GM23338 (cell line): ENCODE measurements around the gene ABHD6. TPM values are rescaled to one million over a fixed set of nuclear protein-coding genes. Genes with fewer than 3 reads are reported as not detected.

Experiments
- ATAC-seq: fragments of 200-7000 bp; cut with Tn5 transposase; 3 replicates; pipeline ENCODE4 v1.9.1; 2020
- DNase-seq: peaks from one replicate; pipeline ENCODE4 v3.0.0-alpha.2; 2015; ENCODE audit warnings: low spot score
- H2AFZ ChIP-seq: fragments of 200-600 bp; sonication (generic); 2 replicates; pipeline ENCODE4 v1.8.0; 2016; ENCODE audit warnings: antibody characterized with exemption, mild to moderate bottlenecking, moderate library complexity
- H3F3A ChIP-seq: fragments of 200-600 bp; sonication (generic); replicated peaks from 2 replicates; pipeline ENCODE4 v1.8.0; 2017; ENCODE audit warnings: antibody characterized with exemption, mixed run types, low read depth
- H3K27ac ChIP-seq: fragments of 200-600 bp; sonication (generic); 2 replicates; pipeline ENCODE4 v1.6.1; 2016; ENCODE audit warnings: low read depth
- H3K27me3 ChIP-seq: fragments of 200-600 bp; sonication (generic); 2 replicates; pipeline ENCODE4 v1.8.0; 2016; ENCODE audit warnings: mild to moderate bottlenecking, mixed run types, moderate library complexity; ENCODE audit not compliant: insufficient read depth
- H3K36me3 ChIP-seq: fragments of 200-600 bp; sonication (generic); 2 replicates; pipeline ENCODE4 v1.8.0; 2016; ENCODE audit warnings: mild to moderate bottlenecking; ENCODE audit not compliant: insufficient read depth
- H3K4me1 ChIP-seq: fragments of 200-600 bp; sonication (generic); 2 replicates; pipeline ENCODE4 v1.8.0; 2016; ENCODE audit warnings: mild to moderate bottlenecking, moderate library complexity; ENCODE audit not compliant: insufficient read depth
- H3K4me2 ChIP-seq: fragments of 200-600 bp; sonication (generic); 2 replicates; pipeline ENCODE4 v1.7.1; 2017; ENCODE audit warnings: mixed run types
- H3K4me3 ChIP-seq: fragments of 200-600 bp; sonication (generic); 2 replicates; pipeline ENCODE4 v1.6.1; 2016; ENCODE audit warnings: mixed run types
- H3K79me2 ChIP-seq: fragments of 200-600 bp; sonication (generic); replicated peaks from 2 replicates; pipeline ENCODE4 v1.8.0; 2017; ENCODE audit warnings: mild to moderate bottlenecking; ENCODE audit not compliant: insufficient read depth
- H3K9me2 ChIP-seq: fragments of 200-600 bp; sonication (generic); 2 replicates; pipeline ENCODE4 v1.8.0; 2017; ENCODE audit not compliant: insufficient read depth
- H4K20me1 ChIP-seq: fragments of 200-600 bp; sonication (generic); replicated peaks from 2 replicates; pipeline ENCODE4 v1.8.0; 2017; ENCODE audit warnings: mild to moderate bottlenecking; ENCODE audit not compliant: insufficient read depth
- H3K27ac Mint-ChIP-seq: 2 replicates; pipeline ENCODE4 v1.8.0; 2020; ENCODE audit warnings: inconsistent platforms, mild to moderate bottlenecking, moderate library complexity, mixed read lengths
- H3K27me3 Mint-ChIP-seq: 3 replicates; pipeline ENCODE4 v1.8.0; 2022; ENCODE audit warnings: low read depth, mild to moderate bottlenecking, moderate library complexity, mixed read lengths, inconsistent platforms; ENCODE audit not compliant: insufficient read depth, poor library complexity
- H3K36me3 Mint-ChIP-seq: 3 replicates; pipeline ENCODE4 v1.8.0; 2021; ENCODE audit warnings: low read depth, mild to moderate bottlenecking, inconsistent platforms, moderate library complexity, mixed read lengths
- H3K4me1 Mint-ChIP-seq: 3 replicates; pipeline ENCODE4 v1.8.0; 2020; ENCODE audit warnings: mild to moderate bottlenecking, inconsistent platforms, mixed read lengths
- H3K4me3 Mint-ChIP-seq: 3 replicates; pipeline ENCODE4 v1.8.0; 2021; ENCODE audit warnings: moderate library complexity, mild to moderate bottlenecking, inconsistent platforms, mixed read lengths
- H3K9me3 Mint-ChIP-seq: 3 replicates; pipeline ENCODE4 v1.8.0; 2020; ENCODE audit warnings: moderate library complexity, mild to moderate bottlenecking, inconsistent platforms, mixed read lengths
- CREB1 ChIP-seq: fragments of 250-450 bp; sonication (Bioruptor Pico); IDR thresholded peaks from 2 replicates; pipeline ENCODE4 v1.5.0; 2020; ENCODE audit warnings: low read depth, mild to moderate bottlenecking, moderate library complexity
- EZH2 ChIP-seq: fragments of 200-600 bp; sonication (generic); IDR thresholded peaks from one replicate; pipeline ENCODE4 v1.8.0; 2017; ENCODE audit warnings: antibody characterized with exemption, mild to moderate bottlenecking, low read depth; ENCODE audit not compliant: unreplicated experiment
- EZH2phosphoT487 ChIP-seq: fragments of 200-600 bp; sonication (generic); IDR thresholded peaks from one replicate; pipeline ENCODE4 v1.8.1; 2018; ENCODE audit warnings: antibody characterized with exemption; ENCODE audit not compliant: unreplicated experiment
- JUNB ChIP-seq: IDR thresholded peaks from one replicate; pipeline ENCODE4 v1.6.1; 2016; ENCODE audit warnings: antibody characterized with exemption; ENCODE audit not compliant: unreplicated experiment
- NANOG ChIP-seq: IDR thresholded peaks from 2 replicates; pipeline ENCODE4 v1.6.1; 2016; ENCODE audit warnings: antibody characterized with exemption, borderline replicate concordance
- POLR2AphosphoS5 ChIP-seq: IDR thresholded peaks from 2 replicates; pipeline ENCODE4 v1.6.1; 2016; ENCODE audit warnings: antibody characterized with exemption, low read depth
- STAT1 ChIP-seq: IDR thresholded peaks from one replicate; pipeline ENCODE4 v1.6.1; 2016; ENCODE audit warnings: antibody characterized with exemption; ENCODE audit not compliant: unreplicated experiment
- ZNF114 ChIP-seq: fragments of 250-450 bp; sonication (Bioruptor Pico); IDR thresholded peaks from 2 replicates; pipeline ENCODE4 v1.5.0; 2020; ENCODE audit warnings: mild to moderate bottlenecking, moderate library complexity
- ZNF331 ChIP-seq: fragments of 250-450 bp; sonication (Bioruptor Pico); IDR thresholded peaks from 2 replicates; pipeline ENCODE4 v1.5.0; 2020; ENCODE audit warnings: low read depth, mild to moderate bottlenecking, moderate library complexity
- polyA plus RNA-seq: library from polyadenylated mRNA; unstranded; fragments of >200 nt; fragmentation: Nextera tagmentation; extraction: Ambion mirVana; gene quantifications from 2 replicates; pipeline ENCODE4 v1.2.1, GENCODE V29; 2016
- total RNA-seq: library from RNA; depleted of rRNA; stranded (reverse); fragments of >200 nt; shearing (Covaris generic); gene quantifications from 2 replicates; pipeline ENCODE4 v1.2.3, GENCODE V29; 2014
- TF ChIP-seq, protein P1 (sequence below): IDR thresholded peaks from 2 replicates; pipeline ENCODE4 v1.6.1; 2016; ENCODE audit warnings: antibody characterized with exemption
- TF ChIP-seq, protein P2 (sequence below): fragments of 250-450 bp; sonication (Bioruptor Pico); IDR thresholded peaks from 2 replicates; pipeline ENCODE4 v1.5.0; 2020; ENCODE audit warnings: mild to moderate bottlenecking, moderate library complexity
- TF ChIP-seq, protein P3 (sequence below): IDR thresholded peaks from one replicate; pipeline ENCODE4 v1.6.1; 2018; ENCODE audit warnings: antibody characterized with exemption; ENCODE audit not compliant: unreplicated experiment
- TF ChIP-seq, protein P4 (sequence below), 2 experiments: fragments of 200-600 bp in 1 of 2; sonication (generic) in 1 of 2; conservative IDR thresholded peaks; 2 replicates each; pipeline versions ENCODE4 v1.5.1 to v1.6.1; 2016 to 2017; ENCODE audit warnings: antibody characterized with exemption in 2 of 2, low read depth in 2 of 2, mild to moderate bottlenecking in 2 of 2, moderate library complexity in 1 of 2

ABHD6 gene
- total and polyA plus RNA-seq, 2 experiments from 2014 or later, result 3.7 to 5.5 TPM

DNA sequence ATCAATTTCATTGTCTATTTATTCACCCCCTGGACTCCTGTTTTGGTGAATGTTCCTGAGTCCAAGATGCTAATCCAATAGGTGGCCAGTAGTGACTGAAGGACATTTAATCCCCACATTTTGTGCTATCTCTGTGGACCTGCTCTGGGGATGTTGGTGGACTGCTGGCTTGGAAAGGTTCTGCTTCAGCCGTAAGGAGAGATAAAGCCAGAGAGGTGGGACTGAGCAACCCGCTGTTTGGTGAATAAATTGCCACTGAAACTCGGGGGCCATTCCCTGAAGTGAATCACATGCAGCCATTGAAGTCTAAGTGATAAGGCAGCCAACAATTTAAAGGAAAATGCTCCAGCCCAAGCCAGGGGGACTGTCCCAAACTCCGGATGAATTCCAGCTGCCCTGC lies 1.6 kb upstream of the ABHD6 start:
- Histone ChIP-seq H3K9me2 (no peaks in the 10 kb centered on the region), H3K27me3 (peaks cover 52% of the 10 kb centered on the region), H3K27ac (no peak overlapping the region), H3K79me2 (no peaks in the 10 kb centered on the region), H2AFZ (peak overlapping the region; percentile 100), H3K4me1 (peaks cover 4% of the 10 kb centered on the region; the same call in 1 of the 2 replicates), H3K4me3 (peak overlapping the region; percentile 95; the same call in 1 of the 2 replicates), H3K36me3 (no peaks in the 10 kb centered on the region), H3F3A (peaks cover 3% of the 10 kb centered on the region; the same call in 1 of the 2 replicates), H4K20me1 (no peaks in the 10 kb centered on the region), H3K4me2 (peak overlapping the region; percentile 100)
- Mint-ChIP-seq H3K27ac (no peak overlapping the region), H3K27me3 (peaks cover 37% of the 10 kb centered on the region), H3K4me1 (peaks cover 7% of the 10 kb centered on the region), H3K36me3 (no peaks in the 10 kb centered on the region), H3K9me3 (no peaks in the 10 kb centered on the region), H3K4me3 (peak overlapping the region; percentile 91; the same call in 1 of the 3 replicates)
- no peak for ATAC-seq
- no peak for DNase-seq
- TF ChIP-seq JUNB (no peak), EZH2 (no peak), EZH2phosphoT487 (no peak), ZNF114 (CRISPR knock-in tag) (no peak), STAT1 (no peak), POLR2AphosphoS5 (no peak), ZNF331 (CRISPR knock-in tag) (no peak), CREB1 (no peak), NANOG (no peak)
- TF ChIP-seq, protein P1, sequence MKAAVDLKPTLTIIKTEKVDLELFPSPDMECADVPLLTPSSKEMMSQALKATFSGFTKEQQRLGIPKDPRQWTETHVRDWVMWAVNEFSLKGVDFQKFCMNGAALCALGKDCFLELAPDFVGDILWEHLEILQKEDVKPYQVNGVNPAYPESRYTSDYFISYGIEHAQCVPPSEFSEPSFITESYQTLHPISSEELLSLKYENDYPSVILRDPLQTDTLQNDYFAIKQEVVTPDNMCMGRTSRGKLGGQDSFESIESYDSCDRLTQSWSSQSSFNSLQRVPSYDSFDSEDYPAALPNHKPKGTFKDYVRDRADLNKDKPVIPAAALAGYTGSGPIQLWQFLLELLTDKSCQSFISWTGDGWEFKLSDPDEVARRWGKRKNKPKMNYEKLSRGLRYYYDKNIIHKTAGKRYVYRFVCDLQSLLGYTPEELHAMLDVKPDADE, result no peak
- TF ChIP-seq, protein P2, sequence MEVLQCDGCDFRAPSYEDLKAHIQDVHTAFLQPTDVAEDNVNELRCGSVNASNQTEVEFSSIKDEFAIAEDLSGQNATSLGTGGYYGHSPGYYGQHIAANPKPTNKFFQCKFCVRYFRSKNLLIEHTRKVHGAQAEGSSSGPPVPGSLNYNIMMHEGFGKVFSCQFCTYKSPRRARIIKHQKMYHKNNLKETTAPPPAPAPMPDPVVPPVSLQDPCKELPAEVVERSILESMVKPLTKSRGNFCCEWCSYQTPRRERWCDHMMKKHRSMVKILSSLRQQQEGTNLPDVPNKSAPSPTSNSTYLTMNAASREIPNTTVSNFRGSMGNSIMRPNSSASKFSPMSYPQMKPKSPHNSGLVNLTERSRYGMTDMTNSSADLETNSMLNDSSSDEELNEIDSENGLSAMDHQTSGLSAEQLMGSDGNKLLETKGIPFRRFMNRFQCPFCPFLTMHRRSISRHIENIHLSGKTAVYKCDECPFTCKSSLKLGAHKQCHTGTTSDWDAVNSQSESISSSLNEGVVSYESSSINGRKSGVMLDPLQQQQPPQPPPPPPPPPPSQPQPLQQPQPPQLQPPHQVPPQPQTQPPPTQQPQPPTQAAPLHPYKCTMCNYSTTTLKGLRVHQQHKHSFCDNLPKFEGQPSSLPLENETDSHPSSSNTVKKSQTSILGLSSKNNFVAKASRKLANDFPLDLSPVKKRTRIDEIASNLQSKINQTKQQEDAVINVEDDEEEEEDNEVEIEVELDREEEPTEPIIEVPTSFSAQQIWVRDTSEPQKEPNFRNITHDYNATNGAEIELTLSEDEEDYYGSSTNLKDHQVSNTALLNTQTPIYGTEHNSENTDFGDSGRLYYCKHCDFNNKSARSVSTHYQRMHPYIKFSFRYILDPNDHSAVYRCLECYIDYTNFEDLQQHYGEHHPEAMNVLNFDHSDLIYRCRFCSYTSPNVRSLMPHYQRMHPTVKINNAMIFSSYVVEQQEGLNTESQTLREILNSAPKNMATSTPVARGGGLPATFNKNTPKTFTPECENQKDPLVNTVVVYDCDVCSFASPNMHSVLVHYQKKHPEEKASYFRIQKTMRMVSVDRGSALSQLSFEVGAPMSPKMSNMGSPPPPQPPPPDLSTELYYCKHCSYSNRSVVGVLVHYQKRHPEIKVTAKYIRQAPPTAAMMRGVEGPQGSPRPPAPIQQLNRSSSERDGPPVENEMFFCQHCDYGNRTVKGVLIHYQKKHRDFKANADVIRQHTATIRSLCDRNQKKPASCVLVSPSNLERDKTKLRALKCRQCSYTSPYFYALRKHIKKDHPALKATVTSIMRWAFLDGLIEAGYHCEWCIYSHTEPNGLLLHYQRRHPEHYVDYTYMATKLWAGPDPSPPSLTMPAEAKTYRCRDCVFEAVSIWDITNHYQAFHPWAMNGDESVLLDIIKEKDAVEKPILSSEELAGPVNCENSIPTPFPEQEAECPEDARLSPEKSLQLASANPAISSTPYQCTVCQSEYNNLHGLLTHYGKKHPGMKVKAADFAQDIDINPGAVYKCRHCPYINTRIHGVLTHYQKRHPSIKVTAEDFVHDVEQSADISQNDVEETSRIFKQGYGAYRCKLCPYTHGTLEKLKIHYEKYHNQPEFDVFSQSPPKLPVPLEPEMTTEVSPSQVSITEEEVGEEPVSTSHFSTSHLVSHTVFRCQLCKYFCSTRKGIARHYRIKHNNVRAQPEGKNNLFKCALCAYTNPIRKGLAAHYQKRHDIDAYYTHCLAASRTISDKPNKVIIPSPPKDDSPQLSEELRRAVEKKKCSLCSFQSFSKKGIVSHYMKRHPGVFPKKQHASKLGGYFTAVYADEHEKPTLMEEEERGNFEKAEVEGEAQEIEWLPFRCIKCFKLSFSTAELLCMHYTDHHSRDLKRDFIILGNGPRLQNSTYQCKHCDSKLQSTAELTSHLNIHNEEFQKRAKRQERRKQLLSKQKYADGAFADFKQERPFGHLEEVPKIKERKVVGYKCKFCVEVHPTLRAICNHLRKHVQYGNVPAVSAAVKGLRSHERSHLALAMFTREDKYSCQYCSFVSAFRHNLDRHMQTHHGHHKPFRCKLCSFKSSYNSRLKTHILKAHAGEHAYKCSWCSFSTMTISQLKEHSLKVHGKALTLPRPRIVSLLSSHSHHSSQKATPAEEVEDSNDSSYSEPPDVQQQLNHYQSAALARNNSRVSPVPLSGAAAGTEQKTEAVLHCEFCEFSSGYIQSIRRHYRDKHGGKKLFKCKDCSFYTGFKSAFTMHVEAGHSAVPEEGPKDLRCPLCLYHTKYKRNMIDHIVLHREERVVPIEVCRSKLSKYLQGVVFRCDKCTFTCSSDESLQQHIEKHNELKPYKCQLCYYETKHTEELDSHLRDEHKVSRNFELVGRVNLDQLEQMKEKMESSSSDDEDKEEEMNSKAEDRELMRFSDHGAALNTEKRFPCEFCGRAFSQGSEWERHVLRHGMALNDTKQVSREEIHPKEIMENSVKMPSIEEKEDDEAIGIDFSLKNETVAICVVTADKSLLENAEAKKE (CRISPR knock-in tag), result no peak
- TF ChIP-seq, protein P3, sequence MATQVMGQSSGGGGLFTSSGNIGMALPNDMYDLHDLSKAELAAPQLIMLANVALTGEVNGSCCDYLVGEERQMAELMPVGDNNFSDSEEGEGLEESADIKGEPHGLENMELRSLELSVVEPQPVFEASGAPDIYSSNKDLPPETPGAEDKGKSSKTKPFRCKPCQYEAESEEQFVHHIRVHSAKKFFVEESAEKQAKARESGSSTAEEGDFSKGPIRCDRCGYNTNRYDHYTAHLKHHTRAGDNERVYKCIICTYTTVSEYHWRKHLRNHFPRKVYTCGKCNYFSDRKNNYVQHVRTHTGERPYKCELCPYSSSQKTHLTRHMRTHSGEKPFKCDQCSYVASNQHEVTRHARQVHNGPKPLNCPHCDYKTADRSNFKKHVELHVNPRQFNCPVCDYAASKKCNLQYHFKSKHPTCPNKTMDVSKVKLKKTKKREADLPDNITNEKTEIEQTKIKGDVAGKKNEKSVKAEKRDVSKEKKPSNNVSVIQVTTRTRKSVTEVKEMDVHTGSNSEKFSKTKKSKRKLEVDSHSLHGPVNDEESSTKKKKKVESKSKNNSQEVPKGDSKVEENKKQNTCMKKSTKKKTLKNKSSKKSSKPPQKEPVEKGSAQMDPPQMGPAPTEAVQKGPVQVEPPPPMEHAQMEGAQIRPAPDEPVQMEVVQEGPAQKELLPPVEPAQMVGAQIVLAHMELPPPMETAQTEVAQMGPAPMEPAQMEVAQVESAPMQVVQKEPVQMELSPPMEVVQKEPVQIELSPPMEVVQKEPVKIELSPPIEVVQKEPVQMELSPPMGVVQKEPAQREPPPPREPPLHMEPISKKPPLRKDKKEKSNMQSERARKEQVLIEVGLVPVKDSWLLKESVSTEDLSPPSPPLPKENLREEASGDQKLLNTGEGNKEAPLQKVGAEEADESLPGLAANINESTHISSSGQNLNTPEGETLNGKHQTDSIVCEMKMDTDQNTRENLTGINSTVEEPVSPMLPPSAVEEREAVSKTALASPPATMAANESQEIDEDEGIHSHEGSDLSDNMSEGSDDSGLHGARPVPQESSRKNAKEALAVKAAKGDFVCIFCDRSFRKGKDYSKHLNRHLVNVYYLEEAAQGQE, result no peak
- TF ChIP-seq, protein P4, sequence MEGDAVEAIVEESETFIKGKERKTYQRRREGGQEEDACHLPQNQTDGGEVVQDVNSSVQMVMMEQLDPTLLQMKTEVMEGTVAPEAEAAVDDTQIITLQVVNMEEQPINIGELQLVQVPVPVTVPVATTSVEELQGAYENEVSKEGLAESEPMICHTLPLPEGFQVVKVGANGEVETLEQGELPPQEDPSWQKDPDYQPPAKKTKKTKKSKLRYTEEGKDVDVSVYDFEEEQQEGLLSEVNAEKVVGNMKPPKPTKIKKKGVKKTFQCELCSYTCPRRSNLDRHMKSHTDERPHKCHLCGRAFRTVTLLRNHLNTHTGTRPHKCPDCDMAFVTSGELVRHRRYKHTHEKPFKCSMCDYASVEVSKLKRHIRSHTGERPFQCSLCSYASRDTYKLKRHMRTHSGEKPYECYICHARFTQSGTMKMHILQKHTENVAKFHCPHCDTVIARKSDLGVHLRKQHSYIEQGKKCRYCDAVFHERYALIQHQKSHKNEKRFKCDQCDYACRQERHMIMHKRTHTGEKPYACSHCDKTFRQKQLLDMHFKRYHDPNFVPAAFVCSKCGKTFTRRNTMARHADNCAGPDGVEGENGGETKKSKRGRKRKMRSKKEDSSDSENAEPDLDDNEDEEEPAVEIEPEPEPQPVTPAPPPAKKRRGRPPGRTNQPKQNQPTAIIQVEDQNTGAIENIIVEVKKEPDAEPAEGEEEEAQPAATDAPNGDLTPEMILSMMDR (conservative IDR thresholded peaks at IDR 0.05; ENCODE audit: low read depth in 2 of 2), result no peak
